Endodermal cell (in vitro differentiated cells): ENCODE data around the gene FMNL3. TPM values are rescaled to one million over a fixed set of nuclear protein-coding genes. Genes with fewer than 3 reads are reported as not detected.

ENCODE experiments used
- DNase-seq: peaks from one replicate; pipeline ENCODE4 v3.0.0-alpha.2; 2017
- H3K27ac ChIP-seq: 2 replicates; pipeline ENCODE4 v1.5.1; 2013; ENCODE audit warnings: mild to moderate bottlenecking, low read depth, low read length, moderate library complexity
- H3K27me3 ChIP-seq: 2 replicates; pipeline ENCODE4 v1.6.1; 2013; ENCODE audit warnings: mild to moderate bottlenecking, low read length, moderate library complexity; ENCODE audit not compliant: insufficient read depth, control insufficient read depth, poor library complexity, severe bottlenecking
- H3K36me3 ChIP-seq: 2 replicates; pipeline ENCODE4 v1.7.0; 2013; ENCODE audit warnings: mild to moderate bottlenecking, low read length, moderate library complexity; ENCODE audit not compliant: control insufficient read depth, insufficient read depth
- H3K4me1 ChIP-seq: one replicate; pipeline ENCODE4 v1.7.0; 2013; ENCODE audit warnings: low read length; ENCODE audit not compliant: control insufficient read depth, insufficient read depth
- H3K4me3 ChIP-seq: 2 replicates; pipeline ENCODE4 v1.5.1; 2013; ENCODE audit warnings: mild to moderate bottlenecking, low read length, moderate library complexity
- H3K9ac ChIP-seq: 2 replicates; pipeline ENCODE4 v1.6.1; 2013; ENCODE audit warnings: mild to moderate bottlenecking, low read length, moderate library complexity; ENCODE audit not compliant: poor library complexity, severe bottlenecking; ENCODE audit errors: extremely low read depth
- H3K9me3 ChIP-seq: 2 replicates; pipeline ENCODE4 v1.6.1; 2013; ENCODE audit warnings: mild to moderate bottlenecking, low read length, moderate library complexity; ENCODE audit not compliant: control insufficient read depth
- H3K27ac Mint-ChIP-seq: 2 replicates; pipeline ENCODE4 v1.8.0; 2020; ENCODE audit warnings: mixed read lengths
- H3K27me3 Mint-ChIP-seq: 2 replicates; pipeline ENCODE4 v1.8.0; 2021; ENCODE audit warnings: mild to moderate bottlenecking, mixed read lengths; ENCODE audit not compliant: insufficient read depth
- H3K36me3 Mint-ChIP-seq: 2 replicates; pipeline ENCODE4 v1.8.0; 2020; ENCODE audit warnings: low read depth, mixed read lengths
- H3K4me1 Mint-ChIP-seq: 2 replicates; pipeline ENCODE4 v1.8.0; 2020; ENCODE audit warnings: mixed read lengths
- H3K4me3 Mint-ChIP-seq: 2 replicates; pipeline ENCODE4 v1.8.0; 2020; ENCODE audit warnings: mild to moderate bottlenecking, moderate library complexity, mixed read lengths
- H3K9me3 Mint-ChIP-seq: 2 replicates; pipeline ENCODE4 v1.8.0; 2020; ENCODE audit warnings: mild to moderate bottlenecking, mixed read lengths
- WGBS, 2 experiments: methylation state at CpG; one replicate each; pipeline versions ENCODE4 v1.1.5 to v1.1.7; 2013; ENCODE audit warnings: missing lambda C conversion rate in 2 of 2, mixed read lengths in 1 of 2; ENCODE audit not compliant: insufficient coverage in 1 of 2, insufficient read length in 1 of 2; 5-methylcytosine and 5-hydroxymethylcytosine counted together
- total RNA-seq, 2 donors: library from RNA; stranded (reverse); fragmentation: NEBNext Ultra II Directional in 1 of 2; extraction: Animal tissue kit (Norgen Biotek cat#: 25700) in 1 of 2; gene quantifications; 2 replicates in 1 of 2; 3 replicates in 1 of 2; pipeline ENCODE4 v1.2.1, GENCODE V29; 2021
- TF ChIP-seq, protein P1 (sequence below): fragments of 200-600 bp; sonication (generic); conservative IDR thresholded peaks from 2 replicates; pipeline ENCODE4 v1.5.0; 2021; ENCODE audit warnings: antibody characterized with exemption, mild to moderate bottlenecking

The FMNL3 gene
- total RNA-seq, 2 donors from 2014 or later = 22.4 to 23.5 TPM

DNA sequence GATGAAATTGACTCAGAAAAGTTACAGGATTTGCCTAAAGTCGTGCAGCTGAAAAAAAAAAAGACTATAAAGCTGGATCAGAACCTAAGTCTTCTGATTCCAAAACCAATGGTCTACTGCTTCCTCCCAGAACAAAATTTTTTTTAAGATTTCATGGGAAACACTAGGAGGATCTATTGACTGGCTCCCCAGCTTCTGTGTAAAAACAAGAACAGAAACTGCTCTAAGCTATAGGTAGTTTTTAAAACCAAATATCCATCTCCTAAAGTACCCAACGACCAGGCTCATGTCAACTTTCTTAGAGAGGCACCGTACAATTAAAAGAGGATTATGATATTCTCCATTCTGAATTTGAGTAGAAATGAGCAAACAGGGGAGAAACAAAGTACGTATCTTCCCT is 9.4 kb downstream of the FMNL3 start:
- Histone ChIP-seq H3K4me3 (no peak overlapping the region), H3K27me3 (no peaks in the 10 kb centered on the region), H3K27ac (no peak overlapping the region), H3K4me1 (peaks cover 20% of the 10 kb centered on the region), H3K36me3 (no peaks in the 10 kb centered on the region), H3K9me3 (no peaks in the 10 kb centered on the region), H3K9ac (no peak overlapping the region)
- no peaks in the 10 kb centered on the region for H3K9me3 Mint-ChIP-seq
- TF ChIP-seq, protein P1, sequence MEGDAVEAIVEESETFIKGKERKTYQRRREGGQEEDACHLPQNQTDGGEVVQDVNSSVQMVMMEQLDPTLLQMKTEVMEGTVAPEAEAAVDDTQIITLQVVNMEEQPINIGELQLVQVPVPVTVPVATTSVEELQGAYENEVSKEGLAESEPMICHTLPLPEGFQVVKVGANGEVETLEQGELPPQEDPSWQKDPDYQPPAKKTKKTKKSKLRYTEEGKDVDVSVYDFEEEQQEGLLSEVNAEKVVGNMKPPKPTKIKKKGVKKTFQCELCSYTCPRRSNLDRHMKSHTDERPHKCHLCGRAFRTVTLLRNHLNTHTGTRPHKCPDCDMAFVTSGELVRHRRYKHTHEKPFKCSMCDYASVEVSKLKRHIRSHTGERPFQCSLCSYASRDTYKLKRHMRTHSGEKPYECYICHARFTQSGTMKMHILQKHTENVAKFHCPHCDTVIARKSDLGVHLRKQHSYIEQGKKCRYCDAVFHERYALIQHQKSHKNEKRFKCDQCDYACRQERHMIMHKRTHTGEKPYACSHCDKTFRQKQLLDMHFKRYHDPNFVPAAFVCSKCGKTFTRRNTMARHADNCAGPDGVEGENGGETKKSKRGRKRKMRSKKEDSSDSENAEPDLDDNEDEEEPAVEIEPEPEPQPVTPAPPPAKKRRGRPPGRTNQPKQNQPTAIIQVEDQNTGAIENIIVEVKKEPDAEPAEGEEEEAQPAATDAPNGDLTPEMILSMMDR = no peak
- no peak overlapping the region for H3K27ac Mint-ChIP-seq
- no peaks in the 10 kb centered on the region for H3K36me3 Mint-ChIP-seq
- no peaks in the 10 kb centered on the region for H3K27me3 Mint-ChIP-seq
- H3K4me1 Mint-ChIP-seq = peaks cover 42% of the 10 kb centered on the region
- 60 to 61% methylated on average over 2 to 4 of the region's 4 CpGs for WGBS, 2 experiments
- no peak overlapping the region for H3K4me3 Mint-ChIP-seq
- DNase-seq = no peak

DNA sequence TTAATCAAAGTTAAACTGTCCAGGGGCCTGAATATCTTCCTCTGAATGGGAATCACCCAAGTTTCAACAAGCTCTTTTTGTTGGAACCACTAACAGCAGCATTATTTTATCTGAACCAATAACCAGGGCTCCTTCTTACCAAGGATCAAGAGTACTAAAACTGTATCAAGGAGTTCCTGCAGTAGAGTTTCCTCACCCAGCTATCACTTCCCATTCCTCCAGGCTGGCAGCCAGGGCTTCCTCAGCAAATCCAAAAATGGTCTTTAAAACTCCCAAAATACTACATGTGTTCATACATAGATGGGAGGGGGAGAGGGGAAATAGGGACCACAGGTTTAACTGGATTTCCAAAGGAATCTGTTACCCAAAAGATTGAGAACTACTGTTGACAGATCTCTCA is 10.5 kb downstream of the FMNL3 start:
- H3K9me3 Mint-ChIP-seq = no peaks in the 10 kb centered on the region
- Histone ChIP-seq H3K9me3 (no peaks in the 10 kb centered on the region), H3K9ac (no peak overlapping the region), H3K27ac (no peak overlapping the region), H3K4me1 (peaks cover 20% of the 10 kb centered on the region), H3K27me3 (no peaks in the 10 kb centered on the region), H3K4me3 (no peak overlapping the region), H3K36me3 (no peaks in the 10 kb centered on the region)
- no peak overlapping the region for H3K4me3 Mint-ChIP-seq
- no peaks in the 10 kb centered on the region for H3K27me3 Mint-ChIP-seq
- H3K36me3 Mint-ChIP-seq = no peaks in the 10 kb centered on the region
- TF ChIP-seq, protein P1 = no peak
- DNase-seq = no peak
- peaks cover 41% of the 10 kb centered on the region for H3K4me1 Mint-ChIP-seq
- no peak overlapping the region for H3K27ac Mint-ChIP-seq

DNA sequence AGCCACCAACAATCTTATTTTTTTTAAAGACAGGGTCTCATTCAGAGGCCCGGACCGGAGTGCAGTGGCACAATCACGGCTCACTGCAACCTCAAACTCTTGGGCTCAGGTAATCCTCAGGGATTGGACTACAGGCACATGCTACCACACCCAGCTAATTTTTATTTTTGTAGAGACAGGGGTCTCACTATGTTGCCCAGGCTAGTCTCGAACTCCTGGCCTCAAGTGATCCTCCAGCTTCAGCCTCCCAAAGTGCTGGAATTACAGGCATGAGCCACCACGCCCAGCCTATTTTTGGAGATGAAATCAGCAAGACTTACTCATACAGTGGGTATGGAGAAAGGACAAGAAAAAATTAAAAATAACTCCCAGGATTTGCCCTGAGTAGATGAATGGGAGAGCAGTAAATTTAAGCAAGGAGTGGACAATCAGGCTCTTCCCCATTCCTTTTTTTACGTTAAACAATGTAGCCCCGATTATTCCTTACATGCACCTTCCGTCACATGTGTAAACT is 13.2 kb downstream of the FMNL3 start:
- no peaks in the 10 kb centered on the region for H3K27me3 Mint-ChIP-seq
- no peaks in the 10 kb centered on the region for H3K27me3 ChIP-seq
- peaks cover 49% of the 10 kb centered on the region for H3K4me1 Mint-ChIP-seq
- no peaks in the 10 kb centered on the region for H3K36me3 ChIP-seq
- no peak overlapping the region for H3K9ac ChIP-seq
- H3K27ac Mint-ChIP-seq = no peak overlapping the region
- H3K27ac ChIP-seq = no peak overlapping the region
- H3K9me3 Mint-ChIP-seq = no peaks in the 10 kb centered on the region
- no peaks in the 10 kb centered on the region for H3K36me3 Mint-ChIP-seq
- TF ChIP-seq, protein P1 = no peak
- no peak overlapping the region for H3K4me3 Mint-ChIP-seq
- 96 to 100% methylated on average over 5 to 8 of the region's 8 CpGs for WGBS, 2 experiments
- H3K4me1 ChIP-seq = peaks cover 19% of the 10 kb centered on the region
- DNase-seq = no peak
- no peak overlapping the region for H3K4me3 ChIP-seq
- no peaks in the 10 kb centered on the region for H3K9me3 ChIP-seq
